Left colon (tissue), 2 donors: ENCODE data around the gene FBXO24. TPM values are rescaled to one million over a fixed set of nuclear protein-coding genes. Genes with fewer than 3 reads are reported as not detected.

Experiments
- ATAC-seq: fragments of 200-7000 bp; cut with Tn5 transposase; one replicate; pipeline ENCODE4 v1.9.1; 2020; ENCODE audit warnings: mild to moderate bottlenecking, moderate library complexity
- DNase-seq, 2 donors: peaks; one replicate each; pipeline ENCODE4 v3.0.0-alpha.2; 2020
- intact Hi-C, 2 donors: fragments of 100-400 bp; cut with DNase I in 1 of 2; cut with micrococcal nuclease in 1 of 2; formaldehyde crosslinking; loops; one replicate each; pipeline versions ENCODE4 v1.11.2 to v1.14.0; 2022; cut with DNase I, micrococcal nuclease
- total RNA-seq, 2 donors: library from RNA; stranded (reverse); fragmentation: NEBNext Ultra II Directional; extraction: Animal tissue kit (Norgen Biotek cat#: 25700); gene quantifications; one replicate each; pipeline ENCODE4 v1.2.1, GENCODE V29; 2021
- donor health status: DM: no; HTN: no; CAD: no.
- donor health status: DM: yes; HTN: yes; CAD: no.

FBXO24 gene
- total RNA-seq, 2 donors from 2014 or later = 0.34 to 0.58 TPM

DNA sequence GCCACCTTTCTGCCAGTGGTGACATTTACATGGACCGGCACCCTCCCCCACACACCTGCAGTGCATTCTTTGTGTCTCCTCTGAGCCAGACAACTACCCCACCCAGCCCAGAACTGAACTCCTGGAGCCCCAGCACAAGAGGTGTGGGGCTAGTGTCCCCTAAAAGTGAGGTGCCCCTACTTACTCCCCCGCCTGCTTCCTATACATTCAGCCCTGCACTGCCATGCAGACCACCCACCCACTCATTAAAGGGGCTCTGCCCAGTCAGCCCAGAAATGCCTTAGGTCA is 14.4 kb upstream of the FBXO24 start:
- ATAC-seq = no peak
- peak in 1 of 2 donors; percentile 13 for DNase-seq
- intact Hi-C loops = no loop called here

DNA sequence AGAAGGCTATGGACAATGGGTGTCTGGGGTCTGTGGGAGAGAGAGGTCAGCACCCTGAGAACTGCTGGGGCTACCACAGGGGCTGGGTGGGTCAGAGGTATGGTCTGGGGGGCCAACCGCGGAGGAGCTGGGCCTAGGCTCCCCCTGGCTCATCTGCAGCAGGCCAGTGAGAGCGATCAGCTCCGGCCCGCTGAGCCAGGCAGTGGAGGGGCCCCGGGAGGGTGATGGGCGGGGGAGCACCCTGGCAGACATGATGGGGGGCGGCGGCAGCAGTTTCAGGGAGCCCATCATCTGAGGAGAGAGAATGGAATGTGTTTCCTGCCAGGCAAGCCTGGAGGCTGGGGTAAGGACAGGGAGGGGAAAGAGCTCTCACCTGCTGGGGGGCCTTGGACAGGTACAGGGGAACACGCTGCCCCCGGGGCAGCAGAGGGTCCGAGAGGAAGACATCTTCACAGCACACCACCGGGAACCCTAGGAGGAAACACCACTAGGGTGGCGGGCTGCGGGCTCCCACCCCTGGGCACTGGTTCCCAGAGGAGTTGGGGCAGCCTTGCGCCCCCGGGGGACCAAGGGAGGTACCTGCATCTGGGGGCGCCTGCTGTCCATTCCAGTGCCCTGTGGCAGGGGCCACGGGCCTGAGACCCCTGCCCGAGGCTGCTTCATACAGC is 13.7 kb upstream of the FBXO24 start:
- peak in 1 of 2 donors; percentile 5 for DNase-seq
- intact Hi-C loops = no loop called here
- no peak for ATAC-seq

DNA sequence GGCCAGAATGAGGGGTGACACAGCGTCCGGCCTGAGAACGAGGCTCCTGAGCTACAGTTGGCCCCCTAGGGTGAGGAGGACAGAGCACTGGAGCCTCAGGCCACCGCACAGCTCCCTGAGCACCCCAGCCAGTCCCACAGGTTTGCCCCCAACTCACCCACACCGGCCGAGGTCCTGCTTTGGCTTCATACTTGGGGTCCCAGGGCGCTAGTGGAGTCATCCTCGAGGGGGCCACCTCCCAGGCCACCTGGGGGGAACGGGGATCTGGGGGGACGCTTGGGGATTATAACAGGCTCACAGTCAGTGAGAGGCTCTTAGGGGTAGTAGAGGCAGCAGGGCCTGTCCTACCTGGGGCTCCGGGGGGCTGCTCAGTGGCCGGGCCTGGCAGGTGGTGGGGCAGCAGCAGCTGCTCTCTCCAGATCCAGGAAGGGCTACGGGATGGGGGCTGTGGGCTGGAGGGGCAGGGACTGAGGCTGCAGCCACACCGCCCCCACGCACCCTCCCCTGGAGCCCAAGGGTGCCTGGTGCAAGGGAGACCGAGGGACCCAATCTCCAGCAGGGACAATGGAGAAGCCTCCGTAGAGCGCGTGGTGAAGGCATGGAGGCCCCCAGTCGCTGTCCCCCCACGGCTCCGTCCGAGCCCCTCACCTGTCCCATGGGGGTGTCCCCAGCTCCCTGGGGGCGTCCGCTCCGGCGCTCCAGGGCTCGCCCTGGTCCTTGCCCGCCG is 13.0 kb upstream of the FBXO24 start:
- DNase-seq = no peak
- intact Hi-C loops = no loop called here
- ATAC-seq = no peak

DNA sequence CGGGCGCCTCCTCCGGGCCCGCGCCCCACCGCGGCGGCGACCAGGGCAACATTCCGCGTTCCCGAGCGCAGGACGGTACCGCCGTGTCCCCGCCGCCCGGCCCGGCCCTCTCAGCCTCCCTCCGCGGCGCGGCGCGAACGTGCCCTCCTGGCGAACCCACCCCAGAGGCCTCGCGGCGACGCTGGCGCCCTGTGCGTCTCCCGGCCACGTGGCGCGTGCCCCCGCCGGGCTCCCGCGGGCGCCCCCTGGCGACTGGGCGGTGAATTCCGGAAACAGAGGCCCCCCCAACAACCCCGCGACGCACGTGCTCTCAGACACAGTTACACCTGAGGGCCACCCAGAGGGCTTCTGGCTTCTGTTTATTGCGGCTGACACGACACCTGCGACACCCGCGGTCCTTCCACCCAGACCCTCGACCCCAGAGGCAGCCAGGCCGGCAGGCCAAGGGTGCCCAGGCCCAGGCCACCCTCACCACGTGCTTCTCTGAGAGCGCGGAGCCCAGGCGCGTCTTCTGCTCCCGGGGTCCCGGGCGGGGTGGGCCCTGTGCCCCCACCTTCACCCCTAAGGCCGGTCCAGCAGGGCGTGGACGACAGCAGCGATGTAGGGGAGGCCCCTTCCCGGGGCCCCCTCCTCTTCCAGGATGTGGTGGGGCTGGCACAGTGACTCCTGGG is 12.3 kb upstream of the FBXO24 start, which contains the start of gene SAP25:
SAP25 (minus strand) TSS at position 210 of the 671 bp plus-strand sequence; CDS start at position 52, 158 bp downstream.
- ATAC-seq (no peak), DNase-seq (no peak)
- intact Hi-C loops = no loop called here

DNA sequence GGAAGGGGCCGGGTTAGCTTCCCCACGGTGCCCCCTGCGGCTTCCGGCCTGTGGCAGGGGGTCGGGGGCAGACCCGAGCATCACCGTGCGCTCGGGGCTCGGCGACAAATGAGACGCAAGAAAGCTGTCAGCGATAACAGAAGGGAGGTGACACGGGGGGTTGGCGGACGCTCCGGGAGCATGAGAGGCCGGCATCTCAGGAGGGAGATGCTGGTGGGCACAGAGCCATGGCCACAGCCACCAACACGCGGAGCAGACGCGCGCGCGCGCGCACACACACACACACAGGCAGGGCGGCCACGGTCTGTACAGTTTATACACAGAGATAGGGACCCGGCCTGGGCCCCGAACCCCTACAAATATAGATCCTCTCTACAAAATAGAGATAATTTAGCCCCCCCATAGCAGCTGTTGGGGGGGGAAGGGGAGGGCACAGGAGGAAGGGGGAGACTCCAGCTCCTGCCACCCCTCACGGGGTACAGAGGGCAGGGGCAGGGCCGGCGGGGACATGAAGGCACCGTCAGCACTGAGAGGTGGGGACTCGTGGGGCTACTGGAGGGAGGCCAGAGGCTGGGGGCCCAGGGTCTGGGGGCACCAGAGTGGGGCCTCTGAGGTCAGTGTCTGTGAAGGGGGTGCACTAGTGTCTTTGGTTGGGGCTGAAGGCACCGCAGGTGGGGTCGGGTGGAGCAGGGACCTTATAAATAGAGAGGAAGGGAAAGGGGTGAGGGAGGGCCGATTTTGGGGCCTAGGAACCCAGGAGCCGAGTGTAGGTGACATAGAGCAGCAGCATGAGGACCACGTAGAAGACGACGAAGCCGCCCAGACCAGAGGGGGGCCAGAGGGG is 11.5 kb upstream of the FBXO24 start:
- ATAC-seq (no peak), DNase-seq (peak in 1 of 2 donors; percentile 7)
- intact Hi-C loops = no loop called here

DNA sequence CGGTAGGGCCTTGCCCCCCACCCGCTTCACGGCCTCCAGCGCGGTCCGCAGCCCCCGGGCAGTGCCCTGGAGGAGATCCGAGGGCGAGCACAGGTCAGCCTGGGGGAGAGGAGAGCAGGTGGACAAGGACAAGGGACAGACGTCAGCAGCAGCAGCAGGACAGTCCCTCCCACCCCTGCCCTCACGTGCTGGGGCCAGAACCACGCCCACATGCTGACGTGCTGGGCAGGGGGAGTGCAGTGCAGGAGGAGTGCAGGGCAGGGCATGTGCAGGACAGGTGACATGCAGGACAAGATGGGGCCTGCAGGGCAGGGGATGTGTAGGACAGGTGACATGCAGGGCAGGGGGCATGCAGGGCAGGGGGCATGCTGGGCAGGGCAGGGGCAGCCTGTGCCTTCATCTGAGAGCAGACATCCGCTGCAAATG is 10.9 kb upstream of the FBXO24 start:
- ATAC-seq = peak; percentile 34
- DNase-seq = no peak
- intact Hi-C loops = no loop called here

DNA sequence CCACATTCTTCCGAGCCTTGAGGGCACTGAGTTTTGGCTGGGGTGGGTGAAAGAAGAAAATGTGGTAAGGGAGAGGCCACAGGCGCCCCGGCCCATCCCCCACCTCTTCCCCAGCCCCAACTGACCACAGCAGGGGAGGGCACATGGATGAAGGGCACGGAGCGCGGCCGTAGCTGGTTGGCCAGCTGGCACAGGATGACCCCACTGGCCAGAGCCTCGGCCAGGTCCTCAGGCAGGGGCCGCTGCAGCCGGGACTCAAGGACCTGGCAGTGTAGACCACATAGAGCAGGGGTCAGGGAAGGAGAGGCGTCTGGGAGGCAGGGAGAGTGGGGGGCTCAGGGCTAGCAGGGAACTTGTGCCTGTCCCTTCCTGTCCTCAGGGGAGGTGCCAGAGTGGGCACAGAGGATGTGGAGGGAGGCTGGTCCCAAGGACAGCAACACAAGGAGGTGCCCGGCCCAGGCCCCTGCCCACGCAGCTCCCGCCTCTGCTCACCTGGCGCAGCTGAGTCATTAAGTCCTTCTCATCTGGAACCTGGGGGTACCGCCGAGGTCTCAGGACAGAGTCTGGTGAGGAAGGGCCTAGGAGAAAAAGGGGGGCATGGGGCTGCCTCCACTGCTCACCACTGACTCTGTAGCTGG is 10.3 kb upstream of the FBXO24 start:
- ATAC-seq = no peak
- intact Hi-C loops = no loop called here
- no peak for DNase-seq

DNA sequence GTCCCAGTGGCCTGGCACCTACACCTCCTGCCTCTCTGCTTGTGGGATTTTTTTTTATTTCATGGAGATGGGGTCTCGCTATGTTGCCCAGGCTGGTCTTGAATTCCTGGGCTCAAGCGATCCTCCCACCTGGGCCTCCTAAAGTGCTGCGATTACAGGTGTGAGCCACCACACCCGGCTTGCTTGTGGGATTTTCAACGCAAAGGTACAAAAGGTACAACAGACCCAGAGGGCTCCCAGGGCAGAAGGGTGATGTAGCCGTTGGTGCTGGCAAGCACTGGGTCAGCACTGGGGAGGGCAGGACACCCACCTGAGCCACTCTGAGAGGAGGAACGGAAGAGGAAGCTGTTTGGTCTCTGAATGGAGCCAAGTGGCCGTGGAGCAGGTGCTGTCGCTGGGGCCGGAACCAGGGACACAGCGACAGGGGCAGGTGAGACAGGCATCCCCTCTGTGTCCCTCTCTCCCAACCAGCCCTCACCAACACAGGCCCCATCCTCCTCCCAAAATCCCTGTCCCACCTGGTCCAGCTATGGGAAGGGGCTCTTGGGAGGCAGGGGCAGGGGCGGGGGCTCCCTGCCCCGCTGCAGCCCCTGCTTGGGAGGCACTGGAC is 9.6 kb upstream of the FBXO24 start:
- no peak for DNase-seq
- no peak for ATAC-seq
- intact Hi-C loops = no loop called here

DNA sequence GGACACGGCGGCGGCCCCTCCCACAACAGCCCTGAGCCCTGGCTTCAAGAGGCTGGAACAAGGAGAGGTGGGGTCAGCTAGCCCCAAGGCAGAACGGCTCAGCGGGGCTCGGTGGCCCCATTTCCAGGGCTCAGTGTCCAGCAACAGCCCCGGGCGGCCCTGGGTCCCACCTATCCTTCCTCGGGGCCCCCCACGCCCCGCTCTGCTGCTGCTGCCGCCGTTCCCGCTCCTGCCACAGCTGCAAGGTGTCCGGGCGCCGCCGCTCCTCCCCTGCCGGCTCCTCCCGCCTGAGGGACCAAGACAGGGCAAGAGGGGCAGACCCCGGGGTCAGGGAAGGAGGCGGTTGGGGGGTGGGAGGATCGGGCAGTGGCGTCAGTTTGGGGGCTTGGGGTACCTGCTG is 9.0 kb upstream of the FBXO24 start:
- DNase-seq (no peak), ATAC-seq (no peak)
- intact Hi-C loops = no loop called here

DNA sequence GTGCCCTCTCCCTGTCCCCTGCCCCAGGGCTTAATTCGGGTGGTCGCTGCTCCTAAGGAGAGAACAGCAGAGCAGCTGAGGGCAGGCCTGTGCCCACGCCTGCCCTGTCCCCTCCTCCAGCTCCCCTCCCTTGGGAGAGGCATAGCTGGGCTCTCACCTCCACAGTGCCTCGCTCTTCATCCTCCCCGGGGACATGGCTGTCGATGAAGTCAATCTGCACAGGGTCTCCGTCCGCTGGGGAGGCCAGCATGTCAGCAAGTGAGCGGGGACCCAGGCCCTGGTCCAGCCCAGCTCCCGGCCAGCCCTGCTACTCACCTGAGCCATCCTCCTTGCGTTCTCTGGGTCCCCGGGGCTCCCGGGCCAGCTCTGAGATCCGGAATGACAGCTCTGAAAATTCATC is 8.6 kb upstream of the FBXO24 start:
- DNase-seq (no peak), ATAC-seq (no peak)
- intact Hi-C loops = no loop called here

DNA sequence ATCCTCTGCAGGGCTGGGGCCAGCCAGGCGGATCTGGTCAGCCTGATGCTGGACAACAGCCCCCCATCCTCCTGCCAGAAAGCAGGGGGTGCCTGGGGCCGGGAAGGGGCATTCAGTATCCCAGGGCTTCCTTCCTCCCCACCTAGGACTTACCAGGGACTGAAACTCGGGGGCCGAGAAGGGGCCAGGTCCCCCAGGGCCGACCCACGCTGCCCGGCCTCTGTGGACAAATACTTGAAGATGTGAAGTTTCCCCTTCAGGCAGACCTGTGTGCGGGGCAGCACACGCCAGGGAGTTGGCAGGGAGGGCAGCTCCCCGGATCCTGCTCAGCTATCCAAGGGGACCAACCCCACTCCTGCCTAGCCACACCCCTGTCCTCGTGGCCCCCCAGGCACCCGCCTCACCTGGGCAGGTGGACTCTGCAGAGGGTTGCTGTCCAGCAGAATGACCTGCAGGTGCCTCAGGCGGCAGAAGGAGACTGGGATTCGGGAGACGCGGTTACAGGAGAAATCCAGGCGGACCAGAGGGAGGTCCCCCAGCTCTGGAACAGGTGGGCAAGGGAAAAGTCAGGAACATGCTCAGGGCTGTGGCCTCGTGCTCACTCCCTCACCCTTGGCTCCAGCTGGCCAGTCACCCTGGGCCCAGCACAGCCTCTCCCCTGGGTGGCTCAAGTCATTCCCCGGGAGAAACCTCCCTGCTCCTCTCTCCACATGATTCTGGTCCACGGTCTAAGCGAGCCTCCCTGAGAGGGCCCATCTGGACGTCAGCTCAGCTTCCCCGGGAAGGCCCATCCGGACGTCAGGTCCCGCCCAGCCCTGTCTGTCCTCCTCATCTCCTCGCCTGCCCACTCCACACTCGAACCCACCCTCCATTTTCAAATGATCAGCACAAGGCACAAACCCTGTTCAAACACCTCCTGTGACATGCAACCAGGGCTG is 7.6 kb upstream of the FBXO24 start:
- no peak for DNase-seq
- intact Hi-C loops = no loop called here
- ATAC-seq = no peak

DNA sequence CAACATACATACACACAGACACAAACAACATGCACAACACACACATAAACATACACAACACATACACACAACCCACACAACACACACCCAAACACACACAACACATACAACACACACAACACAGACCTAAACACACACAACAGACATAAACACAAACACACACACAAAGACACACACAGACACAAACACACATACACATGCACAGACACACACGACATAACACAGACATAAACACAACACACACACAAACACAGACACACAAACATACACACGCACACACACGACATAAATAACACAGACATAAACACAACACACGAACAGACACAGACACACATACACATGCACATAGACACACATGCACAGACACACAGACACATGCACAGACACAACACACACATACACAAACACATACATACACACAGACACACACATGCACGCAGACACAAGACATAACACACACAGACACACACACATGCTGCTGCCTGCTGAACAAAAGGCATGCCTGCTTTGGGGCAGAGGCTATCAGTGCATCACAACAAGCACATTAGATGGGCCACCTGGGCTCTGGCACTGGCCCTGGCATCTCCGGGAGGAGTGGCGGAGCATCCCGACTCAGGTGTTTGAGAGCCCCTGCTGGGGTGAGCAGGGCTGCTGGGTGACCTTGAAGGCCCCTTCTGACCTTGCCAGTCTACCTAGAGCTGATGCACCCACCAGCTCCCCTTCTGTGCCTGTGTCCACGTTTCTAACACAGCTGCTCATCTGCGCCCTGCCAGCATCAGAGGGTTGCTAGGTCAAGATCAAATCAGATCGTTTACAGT is 5.5 kb upstream of the FBXO24 start:
- no peak for ATAC-seq

DNA sequence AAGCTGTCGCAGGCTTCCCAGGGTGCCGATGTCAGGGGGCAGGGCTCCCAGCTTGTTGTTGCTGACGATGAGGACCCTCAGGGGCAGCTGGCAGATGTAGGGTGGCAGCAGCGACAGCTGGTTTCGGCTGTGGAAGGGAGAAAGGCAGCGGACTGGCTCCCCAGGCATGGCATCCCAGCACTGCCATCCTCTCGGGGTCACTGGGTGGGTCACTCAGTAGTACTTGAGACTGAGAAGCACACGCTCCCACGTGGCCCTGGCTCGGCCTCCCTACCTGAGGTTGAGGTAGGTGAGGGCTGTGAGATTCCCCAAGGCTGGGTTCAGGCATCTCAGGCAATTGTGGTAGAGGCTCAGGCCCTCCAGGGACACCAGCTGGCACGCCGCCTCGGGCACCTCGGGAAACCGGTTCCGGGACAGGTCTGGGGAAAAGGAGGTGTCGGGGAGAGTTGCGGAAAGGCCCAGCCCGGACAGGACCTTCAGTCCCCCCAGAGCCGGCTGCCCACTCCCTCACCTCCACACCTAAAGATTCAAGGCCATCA is 4.0 kb upstream of the FBXO24 start:
- intact Hi-C loops = loop anchor here in 1 of 2 donors (10.0 kb wide), 1 partner anchor 103 kb away; no protein-coding TSS in a partner anchor
- DNase-seq = no peak
- no peak for ATAC-seq

More for the DNA sequence above, 5.5 kb upstream of the FBXO24 start:
- intact Hi-C loops = loop anchor here in 1 of 2 donors (10.0 kb wide), 1 partner anchor 104 kb away; no protein-coding TSS in a partner anchor
- DNase-seq = no peak

DNA sequence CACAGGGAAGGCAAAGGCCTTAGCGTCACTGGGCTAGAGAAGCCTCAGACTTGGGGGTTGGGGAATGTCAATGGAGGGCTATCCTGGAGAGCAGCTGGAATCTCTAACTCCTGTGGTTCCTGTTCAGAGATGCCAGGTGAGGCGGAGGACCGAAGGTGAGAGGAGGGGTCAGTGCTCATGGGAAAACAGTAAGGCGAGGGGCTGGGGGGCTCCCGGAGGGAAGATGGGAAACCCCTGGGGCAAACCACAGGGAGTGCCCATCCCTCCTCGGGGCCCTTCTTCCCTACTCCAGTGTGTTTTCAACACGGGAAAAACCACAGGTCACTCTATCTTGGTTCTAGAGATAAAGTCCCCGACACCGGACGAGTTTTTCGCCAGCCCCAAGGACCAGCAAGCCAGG is 3.5 kb upstream of the FBXO24 start:
- intact Hi-C loops = loop anchor here in 1 of 2 donors (10.0 kb wide), 1 partner anchor 102 kb away; no protein-coding TSS in a partner anchor
- ATAC-seq (no peak), DNase-seq (no peak)

DNA sequence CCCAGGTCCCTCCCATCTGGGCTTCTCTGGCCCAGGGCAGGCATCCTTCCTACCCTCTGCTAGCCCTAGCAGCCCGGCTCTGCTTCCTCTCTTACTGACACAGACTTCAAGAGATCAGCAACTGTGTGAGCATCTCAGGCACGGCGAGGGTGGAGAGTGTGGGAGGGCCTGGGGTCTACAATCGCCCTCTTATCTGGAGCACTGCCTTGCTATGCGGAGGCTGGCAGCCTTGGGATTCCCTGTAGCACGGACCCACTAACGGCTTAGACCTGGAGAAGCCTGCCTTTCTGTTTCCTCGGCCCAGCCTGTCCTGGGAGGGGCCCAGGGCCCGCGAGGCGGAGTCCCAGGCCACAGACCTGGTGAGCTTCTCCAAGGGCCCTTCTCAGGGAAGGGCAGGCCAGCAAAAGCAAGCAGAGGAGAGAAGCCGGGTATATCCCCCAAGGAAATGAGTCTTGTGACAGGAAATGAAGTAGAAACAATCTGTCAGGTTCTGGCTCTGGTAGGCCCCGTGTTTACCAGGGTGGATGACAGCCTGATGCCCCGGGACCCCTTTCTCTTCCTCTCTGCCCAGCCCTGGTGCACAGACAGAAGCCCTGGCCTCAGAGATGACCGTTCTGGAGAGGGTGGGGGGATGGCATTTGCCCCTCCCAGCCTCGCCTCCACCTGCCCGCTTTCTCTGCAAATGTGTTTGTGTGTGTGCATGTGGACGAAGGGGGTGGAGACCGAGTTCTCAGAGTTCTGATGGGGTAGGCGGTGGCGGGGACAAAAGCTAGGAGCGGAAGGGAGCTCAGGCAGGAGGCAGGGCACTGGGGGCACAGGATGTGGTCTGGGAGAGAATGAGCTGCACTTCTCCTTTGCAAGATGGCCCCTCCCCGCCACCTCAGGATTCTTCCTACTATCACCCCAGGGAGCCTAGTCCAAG is 2.7 kb upstream of the FBXO24 start:
- intact Hi-C loops = loop anchor here in 1 of 2 donors (10.0 kb wide), 1 partner anchor 101 kb away; no protein-coding TSS in a partner anchor
- ATAC-seq (no peak), DNase-seq (peak; percentile 72 to 73)
